ENCODE data around the gene MLLT1.

MLLT1 gene

GRCh38 chr19:6233827-6234511, 45.8 kb downstream of the MLLT1 start:
- DNase-seq = no peak

GRCh38 chr19:6233056-6233826, 46.5 kb downstream of the MLLT1 start:
- DNase-seq = no peak

- no peak for DNase-seq
Observed at GRCh38 chr19:6232601-6233055, 47.1 kb downstream of the MLLT1 start.

GRCh38 chr19:6230991-6231448, 48.8 kb downstream of the MLLT1 start:
- DNase-seq = no peak

- no peak for DNase-seq
Observed at GRCh38 chr19:6229951-6230712, 49.6 kb downstream of the MLLT1 start.

- no peak for DNase-seq
Observed at GRCh38 chr19:6229216-6229913, 50.4 kb downstream of the MLLT1 start.

GRCh38 chr19:6228551-6229215, 51.1 kb downstream of the MLLT1 start:
- peak; percentile 23 for DNase-seq

GRCh38 chr19:6227936-6228325, 51.8 kb downstream of the MLLT1 start:
- DNase-seq = no peak

- DNase-seq = no peak
Observed at GRCh38 chr19:6227156-6227935, 52.4 kb downstream of the MLLT1 start.

- no peak for DNase-seq
Observed at GRCh38 chr19:6226444-6227155, 53.2 kb downstream of the MLLT1 start.

- no peak for DNase-seq
Observed at GRCh38 chr19:6226012-6226411, 53.8 kb downstream of the MLLT1 start.

- no peak for DNase-seq
Observed at GRCh38 chr19:6225232-6225865, 54.4 kb downstream of the MLLT1 start.

GRCh38 chr19:6224308-6224675, 55.5 kb downstream of the MLLT1 start:
- no peak for DNase-seq

- DNase-seq = no peak
Observed at GRCh38 chr19:6223461-6224307, 56.1 kb downstream of the MLLT1 start.

GRCh38 chr19:6222884-6223283, 56.9 kb downstream of the MLLT1 start:
- DNase-seq = no peak

GRCh38 chr19:6221878-6222746, 57.7 kb downstream of the MLLT1 start:
- no peak for DNase-seq

- no peak for DNase-seq
Observed at GRCh38 chr19:6221220-6221877, 58.4 kb downstream of the MLLT1 start.

All from midbrain (tissue), 1 donor.